ENCODE data around the gene MAN2C1. TPM values are rescaled to one million over a fixed set of nuclear protein-coding genes. Genes with fewer than 3 reads are reported as not detected.
"Not testable (repeated sequence)": the region's sequence is repeated elsewhere in the genome, so short reads cannot be mapped to it uniquely, and the experiment has no call there.

Gene MAN2C1
- total RNA-seq, 1 donor from 2014 or later, result 208 TPM

DNA sequence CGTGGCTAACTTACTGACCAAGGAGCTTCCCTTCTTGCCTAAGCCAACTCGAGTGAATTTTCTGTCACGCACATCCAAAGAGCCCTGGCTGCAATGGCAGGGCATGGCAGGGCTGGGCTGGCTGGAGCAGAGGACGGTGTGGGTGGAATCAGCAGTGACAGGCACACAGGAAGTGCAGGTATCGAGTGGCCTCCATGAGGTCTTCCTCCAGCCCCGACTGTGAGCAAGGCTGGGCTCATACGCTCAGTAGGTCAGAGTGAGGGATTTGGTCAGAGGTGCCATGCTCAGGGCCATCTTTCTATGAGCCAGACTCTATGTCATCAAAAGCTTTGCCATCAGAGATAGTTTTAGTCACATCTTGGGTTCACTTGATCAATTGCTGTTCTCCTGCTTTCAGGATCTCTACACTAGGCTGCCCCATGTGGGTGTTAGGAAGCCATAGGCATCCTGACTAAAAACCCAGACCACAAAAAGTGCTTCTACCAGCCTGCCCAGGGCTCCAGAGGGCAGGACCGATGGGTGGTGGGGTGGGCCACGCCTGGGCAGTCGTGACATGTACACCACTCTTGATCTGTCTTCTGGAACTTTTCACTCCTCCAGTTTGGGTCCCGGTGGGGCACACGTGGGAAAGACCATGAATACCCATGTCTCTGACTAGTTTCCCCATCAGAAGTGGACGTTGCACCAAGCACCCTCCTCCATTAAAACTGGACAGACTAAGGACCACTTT lies 55.1 kb downstream of the MAN2C1 start:
- DNase-seq (ENCODE audit: low spot score), result no peak

DNA sequence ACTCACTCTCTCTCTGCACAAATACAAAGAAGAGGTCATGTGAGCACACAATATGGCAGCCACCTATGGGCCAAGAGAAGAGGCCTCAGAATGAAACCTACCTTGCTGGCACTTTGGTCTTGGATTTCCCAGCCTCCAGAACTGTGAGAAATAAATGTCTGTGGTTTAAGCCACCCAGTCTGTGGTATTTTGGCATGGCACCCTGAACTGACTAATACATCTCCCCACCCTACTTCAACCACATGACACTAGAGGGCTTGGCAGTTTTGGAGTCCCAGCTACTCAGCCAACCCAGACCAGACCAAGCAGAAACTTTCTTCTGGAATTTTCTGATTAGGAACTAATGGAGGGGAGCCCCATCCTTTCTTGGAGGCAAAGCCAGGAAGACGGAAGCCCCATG lies 55.9 kb downstream of the MAN2C1 start:
- DNase-seq (ENCODE audit: low spot score), result not testable (repeated sequence)

DNA sequence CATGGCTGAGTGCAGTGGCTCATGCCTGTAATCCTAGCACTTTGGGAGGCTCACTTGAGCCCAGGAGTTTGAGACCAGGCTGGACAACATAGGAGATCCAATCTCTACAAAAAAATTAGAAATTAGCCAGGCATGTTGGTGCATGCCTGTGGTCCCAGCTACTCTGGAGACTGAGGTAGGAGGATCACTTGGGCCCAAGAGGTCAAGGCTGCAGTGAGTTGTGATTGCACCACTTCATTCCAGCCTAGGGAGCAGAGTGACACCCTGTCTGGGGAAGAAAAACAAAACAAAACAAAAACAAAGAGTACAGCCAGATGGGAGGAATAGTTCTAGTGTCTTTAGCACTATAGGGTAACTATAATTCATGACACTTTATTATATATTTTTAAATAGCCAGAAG lies 58.7 kb downstream of the MAN2C1 start:
- DNase-seq (ENCODE audit: low spot score), result no peak

DNA sequence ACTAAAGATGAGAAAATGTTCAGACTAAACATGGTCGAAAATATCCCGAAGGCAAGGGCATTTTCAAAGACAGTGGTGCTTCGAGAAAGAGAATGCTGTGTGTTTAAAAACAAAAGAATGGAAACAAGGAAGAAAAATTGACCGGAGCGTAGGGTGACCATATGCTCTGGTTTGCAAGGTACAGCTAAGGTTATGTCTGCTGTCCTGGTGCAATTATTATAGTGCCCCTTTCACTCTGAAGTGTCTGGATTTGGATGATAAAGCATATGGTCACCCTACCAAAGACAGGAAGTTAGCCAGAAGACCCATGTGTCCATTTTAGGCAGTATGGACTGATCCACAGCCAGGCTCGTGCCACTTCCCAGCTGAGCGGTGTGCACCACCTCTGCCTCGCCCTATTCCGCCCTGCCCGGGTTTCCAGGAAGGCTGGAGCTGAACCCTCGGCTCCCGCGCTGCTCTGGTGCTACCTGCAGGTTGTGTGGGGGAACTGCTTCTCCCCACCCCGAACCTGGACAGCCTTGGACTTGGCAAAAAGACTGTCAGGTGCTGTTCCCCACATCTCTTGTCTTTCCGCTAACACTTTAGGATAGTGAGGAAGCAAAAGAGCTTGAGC lies 60.5 kb downstream of the MAN2C1 start:
- DNase-seq (ENCODE audit: low spot score), result no peak

DNA sequence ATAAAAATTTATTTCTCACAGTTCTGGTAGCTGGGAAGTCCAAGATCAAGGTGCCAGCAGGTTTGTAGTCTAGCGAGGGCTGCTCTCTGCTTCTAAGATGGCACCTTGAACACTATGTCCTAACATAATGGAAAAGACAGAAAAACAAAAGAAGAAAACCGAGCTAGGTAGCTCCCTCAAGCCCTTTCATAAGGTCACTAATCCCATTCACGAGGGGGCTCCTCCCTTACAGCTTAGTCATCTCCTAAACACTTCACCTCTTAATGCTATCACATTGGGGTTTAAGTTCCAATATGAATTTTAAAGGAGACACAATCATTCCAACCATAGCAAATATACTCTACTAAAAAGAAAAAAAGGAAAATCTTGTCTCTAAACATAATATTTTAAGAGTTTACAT lies 62.2 kb downstream of the MAN2C1 start:
- no peak for DNase-seq (ENCODE audit: low spot score)

Small RNA genes within 50 kb of the gene (microRNA-seq; reads per million reads assigned to microRNA genes)
- not detected for gene MIR631 (ENCODE audit: borderline number of aligned reads)

Other genes starting within 250 kb of the MAN2C1 start
- 31.7 TPM for gene C15orf39, start 166.7 kb downstream of the MAN2C1 start, total RNA-seq
- gene GOLGA6C, start 110.3 kb downstream of the MAN2C1 start, total RNA-seq, result not detected
- not detected for gene GOLGA6D, start 85.8 kb downstream of the MAN2C1 start, total RNA-seq
- gene COMMD4, start 32.5 kb downstream of the MAN2C1 start, total RNA-seq, result 41.5 TPM
- gene NEIL1, start 21.6 kb downstream of the MAN2C1 start, total RNA-seq, result 17.9 TPM
- 41.9 TPM for gene SIN3A, start 83.1 kb upstream of the MAN2C1 start, total RNA-seq
- gene PTPN9, start 210.7 kb upstream of the MAN2C1 start, total RNA-seq, result 20.5 TPM

All from mesenteric fat pad (tissue), 1 donor.